HG02943 (cell line): ENCODE measurements around the gene CRAMP1.
"Not testable (repeated sequence)": the region's sequence is repeated elsewhere in the genome, so short reads cannot be mapped to it uniquely, and the experiment has no call there.

Experiments used
- ATAC-seq: cut with Tn5 transposase; IDR thresholded peaks from one replicate; pipeline ENCODE4 v1.9.1; 2021; ENCODE audit warnings: mild to moderate bottlenecking, low read depth, moderate library complexity; ENCODE audit not compliant: unreplicated experiment

The CRAMP1 gene

GRCh38 chr16:1595511-1595910, 16.6 kb upstream of the CRAMP1 start:
- not testable (repeated sequence) for ATAC-seq

- ATAC-seq: no peak
These were observed 15.6 kb upstream of the CRAMP1 start for GRCh38 chr16:1596516-1596915.

- no peak for ATAC-seq
These were observed 15.0 kb upstream of the CRAMP1 start for GRCh38 chr16:1597154-1597553.

GRCh38 chr16:1601031-1601430, 11.1 kb upstream of the CRAMP1 start:
- ATAC-seq: no peak

GRCh38 chr16:1601489-1601888, 10.7 kb upstream of the CRAMP1 start:
- ATAC-seq: no peak

GRCh38 chr16:1602285-1602684, 9.9 kb upstream of the CRAMP1 start:
- ATAC-seq: no peak

- ATAC-seq: no peak
These were observed 5.4 kb upstream of the CRAMP1 start for GRCh38 chr16:1606774-1607173.

- no peak for ATAC-seq
These were observed 4.2 kb upstream of the CRAMP1 start for GRCh38 chr16:1607971-1608370.

- no peak for ATAC-seq
These were observed 1.9 kb upstream of the CRAMP1 start for GRCh38 chr16:1610071-1610898.

- no peak for ATAC-seq
These were observed 1.1 kb upstream of the CRAMP1 start for GRCh38 chr16:1610899-1611632.

GRCh38 chr16:1613211-1613622, 1.1 kb downstream of the CRAMP1 start:
- ATAC-seq: no peak

- no peak for ATAC-seq
These were observed 1.7 kb downstream of the CRAMP1 start for GRCh38 chr16:1613728-1614455.

- no peak for ATAC-seq
These were observed 2.4 kb downstream of the CRAMP1 start for GRCh38 chr16:1614456-1615102.

GRCh38 chr16:1615761-1616160, 3.6 kb downstream of the CRAMP1 start:
- no peak for ATAC-seq

GRCh38 chr16:1619976-1620375, 7.8 kb downstream of the CRAMP1 start:
- ATAC-seq: no peak

GRCh38 chr16:1620391-1620790, 8.2 kb downstream of the CRAMP1 start:
- no peak for ATAC-seq

GRCh38 chr16:1621851-1622250, 9.7 kb downstream of the CRAMP1 start:
- no peak for ATAC-seq

GRCh38 chr16:1626327-1626726, 14.2 kb downstream of the CRAMP1 start:
- ATAC-seq: no peak

GRCh38 chr16:1626776-1627175, 14.6 kb downstream of the CRAMP1 start:
- no peak for ATAC-seq

- ATAC-seq: no peak
These were observed 18.5 kb downstream of the CRAMP1 start for GRCh38 chr16:1630450-1631213.
